GM19397 (cell line): Measurements from ENCODE around the gene FOXN3.

ENCODE experiments used
- ATAC-seq: cut with Tn5 transposase; IDR thresholded peaks from one replicate; pipeline ENCODE4 v1.9.1; 2021; ENCODE audit warnings: mild to moderate bottlenecking, moderate library complexity; ENCODE audit not compliant: unreplicated experiment

The FOXN3 gene

DNA sequence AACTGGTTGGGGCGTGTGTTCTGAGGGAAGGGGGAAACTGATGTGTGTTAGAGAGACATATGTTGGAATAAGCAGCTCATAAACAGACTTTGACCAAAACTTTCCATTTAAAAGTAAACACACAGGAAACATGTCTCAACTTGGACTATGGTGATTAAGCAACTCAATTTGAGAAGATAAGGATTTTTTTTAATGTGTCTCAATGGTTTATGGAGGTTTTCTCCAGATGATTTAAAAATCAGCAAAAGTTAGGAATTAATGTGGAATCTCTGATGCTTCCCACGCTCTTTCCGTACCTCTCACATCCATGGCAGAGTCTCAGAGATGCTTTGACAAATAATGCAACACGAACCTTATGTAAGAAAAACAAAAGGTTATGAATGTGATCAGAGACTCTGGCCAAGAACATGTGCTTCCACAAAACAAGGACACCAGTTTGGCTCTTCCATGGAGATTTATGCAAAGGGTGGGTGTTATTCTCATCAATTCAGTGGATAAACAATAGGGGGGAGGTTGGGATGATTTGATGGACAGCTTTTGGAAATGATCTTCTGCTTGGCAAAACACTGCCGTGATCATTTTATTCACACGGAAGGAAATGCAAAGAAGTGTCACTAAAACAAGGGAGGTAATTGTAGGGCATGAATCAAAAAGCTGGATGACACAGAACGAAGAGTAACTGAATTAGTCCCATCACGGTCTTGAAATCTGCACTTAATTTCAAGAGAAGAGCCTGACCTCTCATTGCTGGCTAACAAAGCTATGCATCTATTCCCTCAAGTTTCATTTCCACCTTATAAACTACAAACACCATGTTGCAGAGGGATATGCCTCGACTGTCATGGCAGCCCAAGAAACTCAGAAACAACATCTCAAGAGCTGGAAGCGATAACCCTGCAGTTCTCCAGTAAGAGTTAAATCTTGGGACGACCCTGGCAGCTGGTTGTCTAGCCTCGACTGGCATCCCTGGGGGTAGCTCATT is 76.5 kb downstream of the FOXN3 start:
- no peak for ATAC-seq

DNA sequence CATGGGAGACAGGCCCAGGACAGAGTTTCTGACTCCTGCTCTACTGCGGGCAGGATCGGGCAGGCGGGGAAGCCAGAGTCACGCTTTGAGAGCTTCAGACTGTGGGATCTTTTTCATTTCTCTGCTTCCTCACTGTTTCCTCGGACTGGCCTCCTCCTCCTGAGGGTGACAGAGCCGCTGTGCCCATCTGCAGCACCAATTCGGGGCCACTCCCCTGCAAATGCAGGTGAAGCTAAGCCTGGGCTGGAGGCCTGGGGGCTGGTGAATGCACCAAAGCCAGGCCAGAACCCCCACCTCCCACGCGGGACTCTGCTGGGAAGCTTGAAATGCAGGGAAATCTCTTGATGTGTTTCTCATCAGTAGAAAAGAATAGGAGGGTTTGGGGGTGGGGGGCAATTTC is 77.5 kb downstream of the FOXN3 start:
- ATAC-seq, result no peak

DNA sequence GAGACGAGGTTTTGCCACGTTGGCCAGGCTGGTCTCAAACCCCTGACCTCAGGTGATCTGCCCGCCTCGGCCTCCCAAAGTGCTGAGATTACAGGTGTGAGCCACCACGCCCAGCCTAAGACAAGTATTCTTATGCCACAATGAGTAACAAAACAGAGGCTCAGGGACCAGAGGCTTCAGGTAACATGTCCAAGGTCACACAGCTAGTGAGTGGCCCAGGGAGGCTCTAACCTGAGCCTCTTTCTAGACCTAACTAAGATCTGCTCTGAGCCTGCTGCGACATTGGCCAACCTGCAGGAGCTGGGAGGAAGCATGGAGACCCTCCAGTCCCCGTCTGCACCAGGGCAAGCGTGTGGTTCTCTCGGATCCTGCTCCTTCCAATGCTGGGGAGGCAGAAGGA is 77.9 kb downstream of the FOXN3 start:
- ATAC-seq, result no peak

DNA sequence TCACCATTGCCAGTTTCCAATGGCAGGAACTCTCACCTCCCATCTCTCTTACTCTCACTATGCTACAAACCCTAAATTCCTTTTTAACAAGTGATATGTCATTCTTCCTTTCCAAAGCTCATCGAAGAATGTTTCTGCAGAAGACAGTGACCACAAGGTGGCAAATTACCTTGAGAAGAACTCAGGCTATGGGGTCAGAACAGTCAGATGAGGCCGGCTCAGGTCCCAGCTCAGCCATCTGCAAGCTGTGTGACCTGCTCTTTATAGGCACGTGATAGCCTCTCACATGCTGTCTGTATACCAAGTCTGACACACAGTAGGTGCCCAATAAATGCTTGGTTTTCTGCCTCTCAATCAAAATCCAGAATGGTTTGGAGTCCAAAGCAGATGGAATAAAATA is 80.7 kb downstream of the FOXN3 start:
- no peak for ATAC-seq

DNA sequence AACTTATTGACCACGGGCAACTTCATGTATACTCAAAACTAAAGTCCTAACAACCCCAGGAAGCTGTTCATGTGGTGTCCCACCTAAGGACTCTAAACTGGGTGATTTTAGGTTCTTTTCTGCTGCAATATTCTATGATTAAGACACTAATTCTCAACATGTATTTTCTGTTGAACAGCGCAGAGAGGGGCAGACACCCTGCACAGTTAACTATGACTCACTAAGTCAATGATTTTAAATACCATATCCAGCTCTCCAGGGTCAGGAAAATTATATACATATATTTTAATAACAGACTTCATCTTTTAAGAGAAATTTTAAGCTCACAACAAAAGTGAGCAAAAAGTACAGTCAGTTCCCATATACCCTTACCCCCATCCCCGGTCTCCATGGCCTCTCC is 85.0 kb downstream of the FOXN3 start:
- ATAC-seq, result no peak

DNA sequence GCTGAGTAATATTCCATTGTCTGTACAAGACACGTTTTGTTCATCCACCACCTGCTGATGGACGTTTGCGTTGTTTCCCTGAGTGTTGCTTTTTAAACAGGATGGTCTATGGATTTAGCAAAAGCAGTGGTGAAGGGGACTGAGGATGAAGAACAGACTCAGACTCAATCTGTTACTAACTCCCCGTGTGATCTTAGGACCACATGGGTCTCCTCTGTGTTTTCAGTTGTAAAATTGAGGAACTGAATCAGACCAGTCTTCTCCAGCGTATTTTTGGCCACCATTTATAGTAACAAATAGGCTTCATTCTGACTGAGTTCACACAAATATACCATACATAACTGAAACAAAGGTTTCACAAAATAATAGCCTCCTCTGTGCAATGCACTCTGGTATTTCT is 85.6 kb downstream of the FOXN3 start:
- peak; percentile 86 for ATAC-seq

DNA sequence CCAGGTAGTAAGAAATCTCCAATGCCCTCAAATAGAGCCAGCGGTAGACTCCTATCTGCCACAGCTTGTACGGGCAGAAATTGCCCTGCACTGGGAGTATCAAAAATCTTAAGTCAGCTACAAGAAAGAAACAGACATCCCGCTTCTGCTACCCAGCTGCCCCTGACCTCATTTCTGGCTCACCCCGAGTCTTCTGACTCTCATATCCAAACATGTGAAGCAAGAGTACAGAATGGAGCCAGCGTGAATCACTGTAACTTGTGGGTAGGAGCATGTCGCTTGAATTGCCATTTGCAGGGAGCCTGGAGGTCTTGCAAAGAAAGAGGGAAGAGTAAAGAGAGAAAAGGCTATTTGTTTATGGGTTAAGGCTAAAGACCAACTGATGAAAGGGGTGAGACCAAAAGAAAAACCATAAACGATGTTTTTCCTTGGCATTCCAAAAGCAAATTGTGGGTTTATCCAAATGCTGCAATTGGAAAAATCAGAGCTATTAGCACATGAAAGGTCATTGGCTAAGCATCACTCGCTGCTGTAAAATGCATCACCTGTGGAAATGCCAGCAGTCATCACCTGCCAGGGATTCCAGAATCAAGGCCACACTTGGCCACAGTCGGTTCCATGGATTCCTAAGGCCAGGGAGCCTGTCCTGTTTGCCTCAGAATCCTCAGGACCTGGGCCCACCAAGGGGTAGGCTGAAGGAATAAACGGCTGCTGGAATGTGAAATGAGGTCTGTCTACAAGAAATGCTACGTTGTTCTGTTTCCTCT is 86.6 kb downstream of the FOXN3 start:
- no peak for ATAC-seq

DNA sequence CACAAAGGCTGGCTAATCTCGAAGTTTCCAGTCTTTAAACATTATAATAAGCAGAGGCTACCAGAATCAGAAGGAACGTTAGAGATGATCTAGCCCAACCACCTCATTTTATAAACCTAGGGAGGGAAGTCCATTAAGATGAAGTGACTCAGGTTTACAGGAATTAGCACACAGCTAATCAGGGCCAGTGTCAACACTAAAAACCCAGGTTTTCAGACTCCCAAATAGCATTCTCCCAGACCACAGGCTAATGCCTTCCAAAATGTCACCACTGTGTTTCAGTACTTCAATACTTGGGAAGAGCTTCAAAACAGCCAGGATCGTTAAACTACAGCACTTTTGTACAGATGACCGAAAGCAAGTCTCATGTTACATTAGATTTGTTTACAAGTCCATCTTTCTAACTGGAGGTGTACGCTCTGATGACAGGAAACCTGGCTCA is 89.2 kb downstream of the FOXN3 start:
- no peak for ATAC-seq

DNA sequence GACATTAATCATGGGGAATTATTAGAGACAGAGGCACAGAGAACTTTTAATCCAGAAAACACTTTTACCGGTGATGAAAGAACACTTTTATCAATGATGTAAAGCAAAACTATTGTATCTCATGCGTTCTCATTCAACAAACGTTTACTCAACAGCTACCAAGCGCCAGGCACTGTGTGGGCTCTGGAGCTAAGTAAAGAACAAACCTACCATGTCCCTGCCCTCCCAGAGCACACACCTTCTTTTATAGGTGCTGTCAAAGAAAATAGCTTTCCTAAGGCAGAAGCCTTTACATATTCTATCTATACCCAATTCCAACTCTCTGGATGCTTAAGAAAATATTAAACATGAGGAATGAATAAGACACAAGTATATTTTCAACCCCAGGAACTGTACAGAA is 91.1 kb downstream of the FOXN3 start:
- ATAC-seq, result no peak

DNA sequence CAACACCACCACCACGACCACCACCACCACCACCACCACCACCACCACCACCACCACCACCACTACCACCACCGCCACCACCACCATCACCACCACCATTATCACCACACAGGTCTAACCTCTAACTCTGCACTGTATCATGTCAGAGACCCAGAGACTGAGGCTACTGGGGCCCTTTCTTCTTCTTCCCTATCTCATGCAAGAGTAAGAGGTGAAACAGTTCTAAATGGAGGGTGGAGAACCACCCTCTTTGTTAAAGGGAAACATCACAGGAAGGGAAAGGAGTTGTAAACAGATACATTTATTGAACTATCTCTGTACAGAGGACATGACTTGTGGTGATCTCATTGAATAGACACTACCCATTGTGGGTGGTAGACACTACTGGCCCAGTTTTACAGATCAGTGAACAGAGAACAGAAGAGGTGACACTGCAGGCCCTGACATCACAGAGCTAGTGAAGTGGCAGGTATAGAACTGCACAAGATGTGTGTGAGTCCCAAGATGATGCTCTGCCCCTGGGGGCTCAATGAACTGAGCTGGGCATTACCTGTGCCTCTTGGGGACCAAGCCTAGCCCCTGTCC is 91.6 kb downstream of the FOXN3 start:
- ATAC-seq, result no peak

DNA sequence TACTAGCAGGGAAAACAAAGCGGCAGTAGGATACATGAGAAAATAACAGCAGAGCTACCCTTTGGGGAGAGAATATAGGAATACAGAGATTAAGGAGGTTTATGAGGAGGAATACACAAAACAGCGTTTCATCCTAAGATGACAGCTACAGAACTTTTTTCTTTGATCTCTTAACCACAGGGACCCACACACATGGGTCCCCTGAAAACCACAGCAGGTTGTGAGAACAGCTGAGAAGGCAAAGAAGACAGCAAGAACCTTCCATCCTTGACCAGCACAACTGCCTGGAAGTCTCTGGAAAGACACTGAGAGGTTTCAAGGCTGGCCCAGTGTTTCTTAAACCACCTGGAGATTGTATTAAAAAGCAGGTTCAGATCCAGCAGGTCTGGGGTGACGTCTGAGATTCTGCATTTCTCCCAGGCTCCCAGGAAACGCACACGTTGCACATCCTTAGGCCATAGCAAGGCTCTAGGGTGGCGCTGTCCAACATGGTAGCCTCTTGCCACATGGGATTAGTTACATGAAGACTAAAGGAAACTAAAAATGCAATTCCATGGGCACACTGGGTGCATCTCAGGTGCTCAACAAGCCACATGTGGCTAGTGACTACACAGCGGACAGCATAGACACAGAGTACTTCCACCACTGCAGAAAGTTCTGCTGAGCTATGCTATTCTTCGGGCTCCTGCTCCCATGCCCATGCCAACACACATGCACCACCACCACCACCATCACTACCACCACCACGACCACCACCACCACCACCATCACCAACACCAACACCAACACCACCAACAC is 92.3 kb downstream of the FOXN3 start:
- ATAC-seq, result no peak

DNA sequence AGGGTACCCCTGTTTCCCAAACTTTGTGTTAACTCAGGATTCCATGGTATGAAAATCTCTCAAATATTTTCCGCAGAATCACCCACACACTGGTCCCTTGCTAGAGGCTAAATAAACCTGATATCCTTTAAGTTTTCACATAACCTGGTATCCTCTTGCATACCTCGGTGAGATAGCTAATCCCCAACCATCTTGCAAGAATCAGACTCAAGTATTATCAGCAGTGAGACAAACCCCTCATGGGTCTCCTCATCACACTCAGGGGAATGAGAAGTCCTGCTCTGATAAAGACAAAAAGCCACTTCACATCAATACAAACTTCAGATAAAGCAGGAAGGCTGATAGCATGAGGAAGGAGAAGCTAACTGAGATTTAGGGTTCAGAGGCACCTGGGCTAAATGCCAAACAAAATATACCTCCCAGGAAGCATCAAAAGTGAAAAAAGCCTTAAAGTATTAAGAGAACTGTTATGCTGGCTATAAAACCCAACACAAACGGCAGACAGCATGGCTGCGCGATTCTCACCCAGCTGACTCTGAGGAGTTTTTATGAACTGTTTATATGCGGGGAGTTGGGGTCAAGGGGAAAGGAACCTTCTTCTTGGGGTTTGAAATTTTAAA is 96.5 kb downstream of the FOXN3 start:
- no peak for ATAC-seq

DNA sequence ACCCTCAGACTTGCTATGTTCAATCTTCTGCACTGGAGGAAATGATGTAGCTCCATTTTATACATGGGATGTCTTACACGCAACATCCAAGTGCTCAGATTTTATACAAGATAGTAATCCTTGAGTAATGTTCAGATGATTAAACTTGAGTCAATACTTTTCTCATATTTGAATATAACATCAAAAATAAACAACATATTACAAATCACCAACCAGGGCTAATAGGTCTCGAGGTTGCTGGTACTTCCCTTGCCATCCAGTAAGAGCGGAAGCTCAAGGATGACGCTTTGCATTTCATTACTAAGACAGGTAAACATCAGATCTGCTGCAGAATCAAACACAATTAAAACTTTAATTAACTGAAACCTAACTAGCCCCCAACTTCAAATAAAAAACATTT is 97.3 kb downstream of the FOXN3 start:
- ATAC-seq, result no peak

DNA sequence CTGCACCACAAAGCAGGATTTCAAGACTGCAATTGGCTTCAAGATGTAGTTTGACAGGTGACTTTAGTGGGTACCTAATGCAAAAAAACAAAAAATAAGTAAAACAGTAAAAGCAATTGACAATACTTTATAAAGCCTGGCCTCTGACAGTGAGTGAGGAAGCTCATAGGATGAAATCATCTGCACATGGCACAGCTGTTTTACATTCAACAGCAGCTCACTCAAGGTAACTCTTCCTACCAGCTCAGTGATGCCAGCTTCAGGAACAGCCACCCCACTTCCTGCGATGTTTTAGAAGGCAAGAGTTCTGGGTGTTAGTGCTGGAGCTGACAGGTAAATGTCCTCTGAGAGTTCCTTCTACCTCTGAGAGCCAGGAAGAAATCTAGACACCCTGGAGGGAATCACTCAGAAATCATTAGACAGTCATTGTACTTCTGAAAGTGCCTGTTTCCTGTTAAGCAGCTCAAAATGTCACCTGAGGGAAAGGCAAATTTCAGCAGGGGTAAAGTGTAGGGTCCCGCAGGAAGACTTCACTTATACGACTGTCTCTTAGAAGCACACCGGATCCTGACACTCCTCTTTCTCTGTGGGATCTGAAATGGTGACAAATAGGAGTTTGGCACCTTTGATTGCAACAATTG is 99.9 kb downstream of the FOXN3 start:
- ATAC-seq, result no peak

DNA sequence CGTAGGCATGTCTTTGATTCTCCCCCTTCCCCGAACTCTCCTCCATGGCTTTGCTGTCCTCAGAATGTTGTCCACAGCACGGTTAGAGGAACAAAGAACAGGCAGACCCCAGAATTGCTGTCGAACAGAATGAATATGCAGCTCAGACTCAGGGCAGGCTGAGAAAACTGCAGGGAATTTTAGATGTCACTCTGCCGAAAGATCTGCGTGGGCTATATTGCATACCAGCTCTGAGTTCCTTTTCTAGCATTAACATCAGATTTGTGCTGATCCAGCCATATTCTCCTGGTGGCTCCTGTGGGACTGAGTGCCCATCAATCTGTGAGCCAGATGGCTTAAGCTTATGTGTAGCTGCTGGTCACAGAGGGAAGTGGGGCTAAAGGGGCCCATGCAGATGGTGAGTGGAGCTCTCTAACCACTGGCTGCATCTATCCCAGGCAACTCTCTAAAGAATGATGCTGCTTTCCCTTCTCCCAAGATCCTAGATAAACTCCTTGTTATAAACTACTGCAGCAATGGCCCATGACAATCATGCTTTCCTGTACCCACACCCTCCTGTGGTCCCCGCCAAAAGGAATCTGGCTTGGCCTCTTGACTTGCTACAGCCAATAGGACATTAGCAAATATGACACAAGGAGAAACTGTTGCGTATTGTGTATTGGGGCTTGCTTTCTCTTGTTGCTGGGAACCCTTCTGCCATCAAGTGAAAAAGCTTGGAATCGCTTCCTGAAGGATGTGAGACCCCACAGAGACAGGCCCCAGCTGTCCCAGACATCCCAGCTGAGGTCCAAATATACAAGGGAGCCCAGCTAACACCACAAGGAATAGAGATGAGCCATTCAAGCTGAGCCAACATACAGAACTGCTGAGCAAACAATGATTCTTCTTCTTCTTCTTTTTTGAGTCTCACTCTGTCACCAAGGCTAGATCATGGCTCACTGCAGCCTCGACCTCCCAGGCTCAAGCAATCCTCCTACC is 101.3 kb downstream of the FOXN3 start:
- ATAC-seq, result no peak

DNA sequence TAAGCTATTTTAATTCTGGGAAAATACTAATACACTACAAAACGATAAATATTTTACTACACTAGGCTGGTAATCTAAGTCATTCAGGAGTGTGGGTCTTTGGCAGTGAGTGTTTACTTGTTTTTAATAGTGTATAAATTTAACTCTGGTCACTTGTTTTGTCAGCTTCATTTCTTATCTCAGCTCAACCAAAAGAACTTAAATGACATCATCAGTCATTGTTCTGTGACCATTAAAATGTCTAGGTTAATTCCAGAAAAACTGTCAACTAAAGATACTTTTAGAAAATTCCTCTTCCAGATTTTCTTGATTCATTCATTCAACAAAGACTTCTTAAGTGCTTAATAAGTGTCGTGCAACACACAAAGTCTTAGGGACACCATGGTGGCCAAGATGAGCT is 102.8 kb downstream of the FOXN3 start:
- ATAC-seq, result no peak

DNA sequence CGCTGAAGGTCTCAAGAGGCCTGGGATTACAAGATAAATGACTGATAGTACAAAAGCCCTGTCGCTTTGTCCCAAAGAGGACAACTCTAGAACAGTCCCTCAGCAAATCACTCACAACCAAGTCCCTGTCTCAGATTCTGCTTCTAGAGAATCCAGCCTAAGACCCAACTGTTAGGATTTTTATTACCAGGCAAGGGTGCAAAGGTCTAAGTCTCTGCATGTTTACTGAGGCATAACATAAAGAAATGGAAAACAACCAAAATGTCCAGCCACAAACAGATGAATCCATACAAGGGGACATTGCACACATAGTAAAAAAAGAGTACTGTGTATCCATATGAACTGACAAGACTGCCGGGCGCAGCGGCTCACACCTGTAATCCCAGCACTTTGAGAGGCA is 104.1 kb downstream of the FOXN3 start:
- ATAC-seq, result no peak

DNA sequence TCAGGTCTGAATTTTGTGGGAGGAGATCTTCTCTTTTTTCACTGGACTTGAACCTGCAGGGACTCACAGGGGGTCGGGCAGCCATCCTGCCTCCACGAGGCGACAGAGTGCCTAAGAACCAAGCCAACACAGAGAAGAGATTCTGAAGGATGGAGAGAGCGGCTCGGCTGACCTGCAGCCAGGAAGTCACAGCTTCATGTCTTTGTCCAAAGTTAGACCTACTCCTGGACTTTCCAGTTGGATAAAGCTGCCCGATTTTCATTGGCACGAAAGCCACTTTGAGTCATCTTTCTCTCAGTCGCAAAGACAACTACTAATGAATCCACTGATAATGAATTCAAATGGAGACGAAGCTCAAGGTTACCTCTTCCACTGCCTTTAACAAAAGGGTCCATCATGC is 106.8 kb downstream of the FOXN3 start:
- no peak for ATAC-seq

DNA sequence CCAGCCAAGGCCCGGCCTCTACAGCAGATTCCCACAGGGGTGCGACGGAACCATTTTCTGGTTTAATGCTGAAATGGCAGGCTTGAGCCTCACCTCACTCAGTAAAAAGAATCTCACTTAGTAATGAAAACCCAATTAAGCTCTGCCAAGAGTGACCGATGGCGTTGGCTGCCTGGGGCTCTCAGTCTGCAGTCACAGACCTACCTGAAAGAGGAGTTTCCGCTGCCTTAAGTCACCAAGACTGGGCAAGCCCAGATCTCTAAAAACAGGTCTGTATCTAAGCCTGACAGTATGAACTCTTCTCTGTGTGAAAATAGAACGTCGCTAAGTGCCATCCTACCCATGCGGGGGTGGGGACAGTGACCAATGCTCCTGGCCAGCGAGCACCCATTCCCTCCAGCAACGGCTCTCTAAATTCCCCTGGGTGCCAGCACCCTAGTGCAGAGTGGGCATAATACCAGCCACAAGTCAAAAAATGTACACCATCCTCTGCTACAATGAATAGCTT is 107.3 kb downstream of the FOXN3 start:
- no peak for ATAC-seq
